ENCODE measurements around the gene AQP5.

DNA sequence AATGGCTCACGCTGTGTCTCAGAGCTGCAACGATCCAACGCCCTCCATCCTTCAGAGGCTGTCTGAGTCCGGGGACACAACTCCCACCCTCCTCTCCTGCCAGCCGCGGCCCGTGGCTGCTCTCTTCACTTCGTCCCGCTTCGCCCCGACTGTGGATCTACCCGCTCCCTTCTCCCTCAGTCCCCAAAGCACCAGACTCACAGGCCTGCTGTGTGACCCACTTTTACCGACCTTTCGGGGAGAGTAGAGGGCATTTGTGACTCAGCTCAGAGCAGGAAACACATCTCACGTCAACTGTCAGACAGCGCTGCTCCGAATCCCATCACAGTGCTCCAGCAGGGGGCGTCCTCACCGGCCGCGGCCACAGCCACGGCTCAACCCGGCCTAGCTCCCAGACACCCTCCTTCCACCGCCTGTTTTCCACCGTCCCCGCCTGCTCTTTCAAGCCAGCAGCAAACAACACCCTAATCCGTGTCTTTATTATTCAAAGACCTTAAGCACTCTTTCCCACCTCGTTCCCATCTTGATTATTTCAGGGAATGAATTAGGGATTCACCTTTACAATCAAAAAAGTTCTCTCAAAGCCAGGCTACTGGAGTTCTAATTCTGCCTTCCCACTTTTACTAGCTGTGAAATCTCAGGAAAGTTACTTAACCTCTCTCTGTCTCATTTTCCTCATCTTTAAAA lies 16.1 kb upstream of the AQP5 start:
- TF ChIP-seq POLR2A (IDR thresholded peaks at IDR 0.05), result no peak
- TF ChIP-seq, protein P1, sequence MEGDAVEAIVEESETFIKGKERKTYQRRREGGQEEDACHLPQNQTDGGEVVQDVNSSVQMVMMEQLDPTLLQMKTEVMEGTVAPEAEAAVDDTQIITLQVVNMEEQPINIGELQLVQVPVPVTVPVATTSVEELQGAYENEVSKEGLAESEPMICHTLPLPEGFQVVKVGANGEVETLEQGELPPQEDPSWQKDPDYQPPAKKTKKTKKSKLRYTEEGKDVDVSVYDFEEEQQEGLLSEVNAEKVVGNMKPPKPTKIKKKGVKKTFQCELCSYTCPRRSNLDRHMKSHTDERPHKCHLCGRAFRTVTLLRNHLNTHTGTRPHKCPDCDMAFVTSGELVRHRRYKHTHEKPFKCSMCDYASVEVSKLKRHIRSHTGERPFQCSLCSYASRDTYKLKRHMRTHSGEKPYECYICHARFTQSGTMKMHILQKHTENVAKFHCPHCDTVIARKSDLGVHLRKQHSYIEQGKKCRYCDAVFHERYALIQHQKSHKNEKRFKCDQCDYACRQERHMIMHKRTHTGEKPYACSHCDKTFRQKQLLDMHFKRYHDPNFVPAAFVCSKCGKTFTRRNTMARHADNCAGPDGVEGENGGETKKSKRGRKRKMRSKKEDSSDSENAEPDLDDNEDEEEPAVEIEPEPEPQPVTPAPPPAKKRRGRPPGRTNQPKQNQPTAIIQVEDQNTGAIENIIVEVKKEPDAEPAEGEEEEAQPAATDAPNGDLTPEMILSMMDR (IDR thresholded peaks at IDR 0.05), result peak in 3 of 4 experiments; percentile 68 to 88 (median 74)

Measured in gastroesophageal sphincter (tissue), 3 donors.